Neuronal stem cell (in vitro differentiated cells): Measurements from ENCODE around the gene PTPRO.

Source experiments
- DNase-seq: peaks from one replicate; pipeline ENCODE4 v3.0.0-alpha.2; 2013; ENCODE audit warnings: low spot score
- H2AFZ ChIP-seq: one replicate; pipeline ENCODE4 v1.6.1; 2013; ENCODE audit warnings: mild to moderate bottlenecking, low read length, inconsistent platforms
- H2AK5ac ChIP-seq: 2 replicates; pipeline ENCODE4 v1.6.1; 2013; ENCODE audit warnings: low read depth, mild to moderate bottlenecking, inconsistent platforms, low read length, moderate library complexity, mixed read lengths
- H2BK120ac ChIP-seq: 2 replicates; pipeline ENCODE4 v1.6.1; 2013; ENCODE audit warnings: low read depth, mild to moderate bottlenecking, inconsistent platforms, low read length, moderate library complexity, mixed read lengths
- H2BK12ac ChIP-seq: one replicate; pipeline ENCODE4 v1.6.1; 2013; ENCODE audit warnings: low read length, inconsistent platforms
- H2BK15ac ChIP-seq: 2 replicates; pipeline ENCODE4 v1.6.1; 2013; ENCODE audit warnings: mild to moderate bottlenecking, low read length, inconsistent platforms, mixed read lengths
- H2BK5ac ChIP-seq: one replicate; pipeline ENCODE4 v1.6.1; 2013; ENCODE audit warnings: inconsistent platforms, mild to moderate bottlenecking, low read length, moderate library complexity
- H3K14ac ChIP-seq: one replicate; pipeline ENCODE4 v1.6.1; 2013; ENCODE audit warnings: low read length, inconsistent platforms
- H3K18ac ChIP-seq: 2 replicates; pipeline ENCODE4 v1.6.1; 2013; ENCODE audit warnings: low read length, inconsistent platforms
- H3K23ac ChIP-seq: 2 replicates; pipeline ENCODE4 v1.6.1; 2013; ENCODE audit warnings: low read depth, mild to moderate bottlenecking, mixed read lengths, low read length, inconsistent platforms; ENCODE audit not compliant: poor library complexity
- H3K27ac ChIP-seq: replicated peaks from 3 replicates; pipeline ENCODE4 v1.5.1; 2013; ENCODE audit warnings: low read length, inconsistent platforms
- H3K27me3 ChIP-seq, 3 experiments: 2 replicates each; pipeline ENCODE4 v1.6.1; 2013; ENCODE audit warnings: low read length in 3 of 3, mild to moderate bottlenecking in 2 of 3, inconsistent platforms in 1 of 3, low read depth in 1 of 3, mixed read lengths in 1 of 3, moderate library complexity in 1 of 3; ENCODE audit not compliant: control insufficient read depth in 3 of 3, insufficient read depth in 3 of 3
- H3K36me3 ChIP-seq, 2 donors: replicated peaks in 1 of 2; 2 replicates each; pipeline ENCODE4 v1.6.1; 2013; ENCODE audit warnings: low read length in 2 of 2; ENCODE audit not compliant: control insufficient read depth in 2 of 2, insufficient read depth in 2 of 2
- H3K4ac ChIP-seq: 2 replicates; pipeline ENCODE4 v1.6.1; 2013; ENCODE audit warnings: inconsistent platforms, mild to moderate bottlenecking, low read length, moderate library complexity
- H3K4me1 ChIP-seq, 2 donors: 1 replicate in 1 of 2; 2 replicates in 1 of 2; pipeline ENCODE4 v1.6.1; 2013; ENCODE audit warnings: low read length in 2 of 2, low read depth in 1 of 2; ENCODE audit not compliant: control insufficient read depth in 2 of 2, insufficient read depth in 1 of 2
- H3K4me2 ChIP-seq: one replicate; pipeline ENCODE4 v1.6.1; 2013; ENCODE audit warnings: mild to moderate bottlenecking, low read length, inconsistent platforms; ENCODE audit not compliant: insufficient read depth, poor library complexity, severe bottlenecking
- H3K4me3 ChIP-seq, 2 donors: 2 replicates each; pipeline ENCODE4 v1.5.1; 2013; ENCODE audit warnings: low read length in 2 of 2, mild to moderate bottlenecking in 2 of 2, inconsistent platforms in 1 of 2, moderate library complexity in 1 of 2
- H3K79me1 ChIP-seq: one replicate; pipeline ENCODE4 v1.6.1; 2013; ENCODE audit warnings: low read depth, mild to moderate bottlenecking, inconsistent platforms, low read length, moderate library complexity
- H3K9ac ChIP-seq: one replicate; pipeline ENCODE4 v1.6.1; 2013; ENCODE audit warnings: mild to moderate bottlenecking, low read depth, low read length, inconsistent platforms; ENCODE audit not compliant: poor library complexity
- H3K9me3 ChIP-seq, 2 donors: replicated peaks in 1 of 2; 2 replicates each; pipeline versions ENCODE3 to v1.6.1; 2013; ENCODE audit warnings: low read length in 2 of 2, mild to moderate bottlenecking in 2 of 2, inconsistent platforms in 1 of 2, low read depth in 1 of 2, mixed read lengths in 1 of 2, moderate library complexity in 1 of 2; ENCODE audit not compliant: control insufficient read depth in 2 of 2, insufficient read depth in 1 of 2
- H4K8ac ChIP-seq: one replicate; pipeline ENCODE4 v1.6.1; 2013; ENCODE audit warnings: low read depth, mild to moderate bottlenecking, inconsistent platforms, low read length, moderate library complexity
- H4K91ac ChIP-seq: one replicate; pipeline ENCODE4 v1.6.1; 2013; ENCODE audit warnings: low read length, low read depth, mild to moderate bottlenecking, inconsistent platforms; ENCODE audit not compliant: poor library complexity
- WGBS, 2 donors: extraction: QIAGEN DNeasy Blood & Tissue Kit; methylation state at CpG; one replicate each; pipeline ENCODE4 v1.1.7; 2013; ENCODE audit warnings: missing lambda C conversion rate in 2 of 2, mixed read lengths in 1 of 2; ENCODE audit not compliant: insufficient read length in 2 of 2, insufficient replicate concordance in 1 of 2; ENCODE audit errors: extremely low coverage in 2 of 2; 5-methylcytosine and 5-hydroxymethylcytosine counted together

Gene PTPRO

GRCh38 chr12:15545334-15545733 lies 223.0 kb downstream of the PTPRO start:
- no CpG with 5 or more reads among the region's 1 CpG for WGBS, 2 donors
- H3K27me3 ChIP-seq: peaks cover 0 to 3% (median 0%) of the 10 kb centered on the region in 3 experiments

DNA sequence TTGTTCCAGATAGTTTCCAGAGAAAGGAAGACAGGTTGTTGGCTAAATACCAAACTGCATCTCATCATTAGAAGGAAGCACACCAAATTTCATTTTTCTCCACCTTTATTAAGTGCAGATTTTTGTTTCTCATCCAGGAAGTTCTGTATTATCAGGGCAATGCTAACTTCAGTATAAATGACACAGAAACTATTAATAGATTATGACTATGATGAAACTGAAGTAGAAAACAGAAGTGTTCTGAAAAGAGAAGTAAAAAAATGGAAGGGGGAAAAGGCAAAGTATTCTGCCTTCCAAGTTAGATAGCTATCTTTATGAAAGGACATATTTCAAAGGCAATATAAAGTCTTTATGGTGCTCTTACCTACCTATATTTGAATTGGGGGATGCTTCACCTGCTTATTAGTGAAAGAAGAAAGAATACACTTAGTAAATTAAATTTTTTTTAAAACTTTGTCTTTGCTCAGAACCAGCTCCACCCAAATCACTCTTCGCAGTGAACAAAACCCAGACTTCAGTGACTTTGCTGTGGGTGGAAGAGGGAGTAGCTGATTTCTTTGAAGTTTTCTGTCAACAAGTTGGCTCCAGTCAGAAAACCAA lies 223.9 kb downstream of the PTPRO start:
- Histone ChIP-seq H2BK12ac (no peak overlapping the region), H3K23ac (no peak overlapping the region), H3K27me3 (peaks cover 0 to 3% (median 0%) of the 10 kb centered on the region in 3 experiments), H3K36me3 (peaks cover 0 to 1% of the 10 kb centered on the region in 2 donors), H4K8ac (no peak overlapping the region), H4K91ac (no peak overlapping the region), H3K4ac (no peak overlapping the region), H3K18ac (no peak overlapping the region), H2BK15ac (no peak overlapping the region), H3K14ac (no peak overlapping the region), H2AK5ac (no peak overlapping the region), H3K79me1 (no peaks in the 10 kb centered on the region), H2BK120ac (no peak overlapping the region), H2BK5ac (no peak overlapping the region), H3K4me3 (no peak overlapping the region), H3K9ac (no peak overlapping the region), H3K9me3 (no peaks in the 10 kb centered on the region), H3K4me1 (peaks cover 0 to 2% of the 10 kb centered on the region in 2 donors), H3K4me2 (no peak overlapping the region), H2AFZ (no peak overlapping the region), H3K27ac (no peak overlapping the region)
- WGBS, 2 donors: no CpG with 5 or more reads among the region's 1 CpG
- DNase-seq: no peak

More at GRCh38 chr12:15545334-15545733, 223.0 kb downstream of the PTPRO start:
- H3K18ac ChIP-seq: no peak overlapping the region
- no peak overlapping the region for H2BK15ac ChIP-seq
- H2AFZ ChIP-seq: no peak overlapping the region
- H4K91ac ChIP-seq: no peak overlapping the region
- no peak overlapping the region for H3K23ac ChIP-seq
- no peak overlapping the region for H2BK5ac ChIP-seq
- no peak overlapping the region for H2BK120ac ChIP-seq
- no peak overlapping the region for H4K8ac ChIP-seq
- no peak overlapping the region for H3K9ac ChIP-seq
- peaks cover 0 to 2% of the 10 kb centered on the region in 2 donors for H3K4me1 ChIP-seq
- H3K4me2 ChIP-seq: no peak overlapping the region
- no peak overlapping the region for H3K4ac ChIP-seq
- no peak overlapping the region for H2AK5ac ChIP-seq
- no peak for DNase-seq
- H3K9me3 ChIP-seq: no peaks in the 10 kb centered on the region
- no peak overlapping the region for H3K4me3 ChIP-seq
- H2BK12ac ChIP-seq: no peak overlapping the region
- no peaks in the 10 kb centered on the region for H3K79me1 ChIP-seq
- peaks cover 0 to 1% of the 10 kb centered on the region in 2 donors for H3K36me3 ChIP-seq
- H3K27ac ChIP-seq: no peak overlapping the region
- no peak overlapping the region for H3K14ac ChIP-seq

DNA sequence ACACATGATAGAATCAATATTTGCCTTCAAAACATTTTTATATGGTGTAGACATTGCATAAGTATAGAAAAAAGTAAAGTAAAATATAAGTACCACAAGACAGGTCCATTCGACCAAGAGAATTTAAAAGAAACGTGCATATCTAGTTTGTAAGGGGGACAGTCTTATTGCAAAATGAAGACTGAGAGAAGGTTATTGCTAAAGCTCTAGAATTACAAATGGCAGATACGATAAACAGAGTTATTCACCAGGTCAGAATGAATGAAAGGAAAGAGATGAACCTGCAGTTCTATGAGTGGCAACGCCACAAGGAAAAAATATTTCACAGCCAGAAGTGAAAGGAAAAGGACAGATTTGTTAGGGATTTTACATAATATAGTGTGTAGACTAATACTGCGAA lies 224.8 kb downstream of the PTPRO start:
- H3K36me3 ChIP-seq: peaks cover 0 to 1% of the 10 kb centered on the region in 2 donors
- no peak overlapping the region for H3K27ac ChIP-seq
- no peak overlapping the region for H2BK120ac ChIP-seq
- no peak overlapping the region for H2BK12ac ChIP-seq
- no peak overlapping the region for H4K91ac ChIP-seq
- whole genome bisulfite sequencing, 2 donors: no CpG with 5 or more reads among the region's 5 CpGs
- H3K14ac ChIP-seq: no peak overlapping the region
- DNase-seq: no peak
- no peak overlapping the region for H2BK15ac ChIP-seq
- no peak overlapping the region for H2AFZ ChIP-seq
- peaks cover 0 to 2% of the 10 kb centered on the region in 2 donors for H3K4me1 ChIP-seq
- H3K18ac ChIP-seq: no peak overlapping the region
- no peaks in the 10 kb centered on the region for H3K79me1 ChIP-seq
- no peak overlapping the region for H3K4me3 ChIP-seq
- no peak overlapping the region for H3K23ac ChIP-seq
- H3K27me3 ChIP-seq: peaks cover 0 to 6% (median 0%) of the 10 kb centered on the region in 3 experiments
- no peak overlapping the region for H2BK5ac ChIP-seq
- H4K8ac ChIP-seq: no peak overlapping the region
- H3K9ac ChIP-seq: no peak overlapping the region
- H3K9me3 ChIP-seq: no peaks in the 10 kb centered on the region
- no peak overlapping the region for H3K4ac ChIP-seq
- no peak overlapping the region for H3K4me2 ChIP-seq
- H2AK5ac ChIP-seq: no peak overlapping the region

DNA sequence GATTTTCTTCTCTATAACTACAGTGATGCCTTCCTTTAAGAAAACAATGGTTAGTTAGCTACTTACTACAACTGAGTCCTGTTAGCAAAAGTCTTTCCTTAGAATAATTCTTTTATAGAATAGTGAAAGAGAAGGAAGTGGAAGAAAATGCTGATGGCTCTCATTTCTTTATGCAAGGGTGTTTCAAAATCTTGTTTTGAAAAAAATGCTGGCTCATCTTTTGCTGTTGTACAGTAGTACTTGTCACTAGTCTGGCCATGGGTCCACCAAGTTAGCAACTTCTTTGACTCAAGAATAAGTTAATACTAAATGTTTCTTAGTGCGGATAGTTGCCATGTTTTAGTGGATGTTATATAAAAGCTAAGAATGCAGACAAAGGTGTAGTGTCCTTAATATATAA lies 225.4 kb downstream of the PTPRO start:
- H3K4me1 ChIP-seq: peaks cover 0 to 2% of the 10 kb centered on the region in 2 donors
- H3K27me3 ChIP-seq: peaks cover 0 to 6% (median 0%) of the 10 kb centered on the region in 3 experiments
- no peak overlapping the region for H3K4me3 ChIP-seq
- no peak overlapping the region for H3K23ac ChIP-seq
- H2AK5ac ChIP-seq: no peak overlapping the region
- no peak overlapping the region for H2BK120ac ChIP-seq
- no peak overlapping the region for H3K9ac ChIP-seq
- no CpG with 5 or more reads among the region's 1 CpG for WGBS, 2 donors
- H2AFZ ChIP-seq: no peak overlapping the region
- no peak overlapping the region for H2BK12ac ChIP-seq
- no peak overlapping the region for H4K91ac ChIP-seq
- H3K4ac ChIP-seq: no peak overlapping the region
- no peak for DNase-seq
- no peak overlapping the region for H3K14ac ChIP-seq
- no peak overlapping the region for H3K27ac ChIP-seq
- H3K79me1 ChIP-seq: no peaks in the 10 kb centered on the region
- no peaks in the 10 kb centered on the region for H3K9me3 ChIP-seq
- H3K18ac ChIP-seq: no peak overlapping the region
- no peak overlapping the region for H4K8ac ChIP-seq
- peaks cover 0 to 1% of the 10 kb centered on the region in 2 donors for H3K36me3 ChIP-seq
- H2BK15ac ChIP-seq: no peak overlapping the region
- no peak overlapping the region for H3K4me2 ChIP-seq
- H2BK5ac ChIP-seq: no peak overlapping the region
